SW480 (cell line): Measurements from ENCODE around the gene TIMM21.

ENCODE experiments used
- DNase-seq: peaks from one replicate; pipeline ENCODE4 v3.0.0-alpha.2; 2016; ENCODE audit warnings: low spot score

Gene TIMM21

GRCh38 chr18:74147491-74147778, 888 bp upstream of the TIMM21 start:
- DNase-seq, result no peak

- DNase-seq, result no peak
These were observed 284 bp downstream of the TIMM21 start for GRCh38 chr18:74148543-74149070.

GRCh38 chr18:74149878-74150277, 1.6 kb downstream of the TIMM21 start:
- no peak for DNase-seq

GRCh38 chr18:74152270-74152669, 3.9 kb downstream of the TIMM21 start:
- DNase-seq, result no peak

- no peak for DNase-seq
These were observed 4.5 kb downstream of the TIMM21 start for GRCh38 chr18:74152857-74153256.

- no peak for DNase-seq
These were observed 5.1 kb downstream of the TIMM21 start for GRCh38 chr18:74153377-74153776.

- no peak for DNase-seq
These were observed 5.5 kb downstream of the TIMM21 start for GRCh38 chr18:74153793-74154192.

- no peak for DNase-seq
These were observed 6.4 kb downstream of the TIMM21 start for GRCh38 chr18:74154716-74155115.

- DNase-seq, result no peak
These were observed 7.0 kb downstream of the TIMM21 start for GRCh38 chr18:74155276-74155675.

GRCh38 chr18:74163019-74163660, 14.8 kb downstream of the TIMM21 start:
- DNase-seq, result no peak

GRCh38 chr18:74166386-74166785, 18.1 kb downstream of the TIMM21 start:
- no peak for DNase-seq

- DNase-seq, result peak; percentile 2
These were observed 23.7 kb downstream of the TIMM21 start for GRCh38 chr18:74171910-74172606.

- no peak for DNase-seq
These were observed 24.5 kb downstream of the TIMM21 start for GRCh38 chr18:74172697-74173433.

- no peak for DNase-seq
These were observed 25.1 kb downstream of the TIMM21 start for GRCh38 chr18:74173434-74173750.

GRCh38 chr18:74175658-74176057, 27.3 kb downstream of the TIMM21 start:
- DNase-seq, result no peak

- DNase-seq, result no peak
These were observed 30.6 kb downstream of the TIMM21 start for GRCh38 chr18:74178884-74179283.

- DNase-seq, result no peak
These were observed 31.4 kb downstream of the TIMM21 start for GRCh38 chr18:74179623-74180199.

- DNase-seq, result no peak
These were observed 34.0 kb downstream of the TIMM21 start for GRCh38 chr18:74182335-74182734.

GRCh38 chr18:74183130-74183529, 34.8 kb downstream of the TIMM21 start:
- peak; percentile 8 for DNase-seq

- no peak for DNase-seq
These were observed 36.6 kb downstream of the TIMM21 start for GRCh38 chr18:74184875-74185274.

- DNase-seq, result no peak
These were observed 37.5 kb downstream of the TIMM21 start for GRCh38 chr18:74185860-74186259.

GRCh38 chr18:74186661-74187060, 38.3 kb downstream of the TIMM21 start:
- no peak for DNase-seq

GRCh38 chr18:74190086-74190485, 41.8 kb downstream of the TIMM21 start:
- no peak for DNase-seq
